SK-N-MC (cell line): Measurements from ENCODE around the gene GRB14.

Experiments
- EZH2 ChIP-seq: fragments of 200-600 bp; sonication (generic); IDR thresholded peaks from one replicate; pipeline ENCODE4 v1.6.1; 2017; ENCODE audit warnings: antibody characterized with exemption
- FOXP2 ChIP-seq: optimal IDR thresholded peaks from 2 replicates; pipeline ENCODE3; 2011; ENCODE audit warnings: mild to moderate bottlenecking, moderate library complexity; ENCODE audit not compliant: insufficient read depth; ENCODE audit errors: extremely low read length, control extremely low read depth
- POLR2AphosphoS5 ChIP-seq: IDR thresholded peaks from 2 replicates; pipeline ENCODE4 v1.6.1; 2012; ENCODE audit warnings: mild to moderate bottlenecking, low read depth, low read length, borderline replicate concordance

DNA sequence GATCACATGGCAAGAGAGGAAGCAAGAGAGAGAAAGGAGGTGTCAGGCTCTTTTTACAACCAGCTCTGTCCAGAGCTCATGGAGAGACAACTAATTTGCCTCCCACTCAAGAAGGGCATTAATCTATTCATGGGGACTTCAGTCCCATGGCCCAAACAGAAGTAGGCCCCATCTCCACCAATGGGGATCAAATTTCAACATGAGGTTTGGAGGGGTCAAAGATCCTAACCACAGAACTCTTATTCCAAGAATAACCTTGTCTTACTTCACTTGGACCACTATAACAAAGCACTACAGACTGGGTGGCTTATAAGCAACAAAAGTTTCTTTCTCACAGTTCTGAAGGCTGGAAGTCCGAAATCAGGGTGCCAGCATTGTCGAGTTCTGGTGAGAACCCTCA, 31.8 kb downstream of the GRB14 start:
- TF ChIP-seq POLR2AphosphoS5: no peak
- no peak for TF ChIP-seq EZH2
- no peak for TF ChIP-seq FOXP2
